ENCODE results near the gene BIRC6. TPM values are rescaled to one million over a fixed set of nuclear protein-coding genes. Genes with fewer than 3 reads are reported as not detected.

Gene BIRC6
- total RNA-seq, 4 donors from 2014 or later: 97.4 to 259 (median 164) TPM

DNA sequence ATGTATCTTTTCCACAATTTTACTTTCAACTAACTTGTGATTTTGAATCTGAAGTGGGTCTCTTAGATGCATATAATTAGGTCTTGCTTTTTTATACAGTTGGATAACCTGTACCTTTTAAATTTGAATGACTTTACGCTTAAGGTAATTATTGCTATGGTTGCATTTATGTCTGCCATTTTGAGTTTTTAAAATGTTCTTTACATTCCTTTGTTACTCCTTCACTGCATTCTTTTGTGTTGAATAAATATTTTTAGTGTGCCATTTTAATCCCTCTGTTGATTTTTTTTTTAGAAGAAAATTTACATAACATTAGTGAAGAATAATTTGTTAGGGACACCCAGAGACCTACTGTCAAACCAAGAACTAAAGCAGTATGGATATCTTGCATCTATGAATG lies 65.3 kb downstream of the BIRC6 start:
- H3K4me1 ChIP-seq: no peaks in the 10 kb centered on the region
- no peak for DNase-seq
- no peaks in the 10 kb centered on the region for H3K9me3 ChIP-seq
- no peak overlapping the region for H3K4me3 ChIP-seq
- H3K36me3 ChIP-seq: no peaks in the 10 kb centered on the region
- H3K27ac ChIP-seq: no peak overlapping the region
- intact Hi-C loops (cut with DNase I; ENCODE audit: low total_unique reads): no loop called here
- TF ChIP-seq, protein P1, sequence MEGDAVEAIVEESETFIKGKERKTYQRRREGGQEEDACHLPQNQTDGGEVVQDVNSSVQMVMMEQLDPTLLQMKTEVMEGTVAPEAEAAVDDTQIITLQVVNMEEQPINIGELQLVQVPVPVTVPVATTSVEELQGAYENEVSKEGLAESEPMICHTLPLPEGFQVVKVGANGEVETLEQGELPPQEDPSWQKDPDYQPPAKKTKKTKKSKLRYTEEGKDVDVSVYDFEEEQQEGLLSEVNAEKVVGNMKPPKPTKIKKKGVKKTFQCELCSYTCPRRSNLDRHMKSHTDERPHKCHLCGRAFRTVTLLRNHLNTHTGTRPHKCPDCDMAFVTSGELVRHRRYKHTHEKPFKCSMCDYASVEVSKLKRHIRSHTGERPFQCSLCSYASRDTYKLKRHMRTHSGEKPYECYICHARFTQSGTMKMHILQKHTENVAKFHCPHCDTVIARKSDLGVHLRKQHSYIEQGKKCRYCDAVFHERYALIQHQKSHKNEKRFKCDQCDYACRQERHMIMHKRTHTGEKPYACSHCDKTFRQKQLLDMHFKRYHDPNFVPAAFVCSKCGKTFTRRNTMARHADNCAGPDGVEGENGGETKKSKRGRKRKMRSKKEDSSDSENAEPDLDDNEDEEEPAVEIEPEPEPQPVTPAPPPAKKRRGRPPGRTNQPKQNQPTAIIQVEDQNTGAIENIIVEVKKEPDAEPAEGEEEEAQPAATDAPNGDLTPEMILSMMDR (IDR thresholded peaks at IDR 0.05): no peak
- no peak for TF ChIP-seq POLR2A (IDR thresholded peaks at IDR 0.05)
- H3K27me3 ChIP-seq: no peaks in the 10 kb centered on the region

GRCh38 chr2:32423536-32423935 lies 66.7 kb downstream of the BIRC6 start:
- H3K9me3 ChIP-seq: no peaks in the 10 kb centered on the region
- no peak for TF ChIP-seq POLR2A (IDR thresholded peaks at IDR 0.05)
- TF ChIP-seq, protein P1 (IDR thresholded peaks at IDR 0.05): no peak
- no peaks in the 10 kb centered on the region for H3K36me3 ChIP-seq
- DNase-seq: no peak
- no peaks in the 10 kb centered on the region for H3K27me3 ChIP-seq
- intact Hi-C loops (cut with DNase I; ENCODE audit: low total_unique reads): no loop called here
- no peaks in the 10 kb centered on the region for H3K4me1 ChIP-seq
- no peak overlapping the region for H3K4me3 ChIP-seq
- H3K27ac ChIP-seq: no peak overlapping the region

DNA sequence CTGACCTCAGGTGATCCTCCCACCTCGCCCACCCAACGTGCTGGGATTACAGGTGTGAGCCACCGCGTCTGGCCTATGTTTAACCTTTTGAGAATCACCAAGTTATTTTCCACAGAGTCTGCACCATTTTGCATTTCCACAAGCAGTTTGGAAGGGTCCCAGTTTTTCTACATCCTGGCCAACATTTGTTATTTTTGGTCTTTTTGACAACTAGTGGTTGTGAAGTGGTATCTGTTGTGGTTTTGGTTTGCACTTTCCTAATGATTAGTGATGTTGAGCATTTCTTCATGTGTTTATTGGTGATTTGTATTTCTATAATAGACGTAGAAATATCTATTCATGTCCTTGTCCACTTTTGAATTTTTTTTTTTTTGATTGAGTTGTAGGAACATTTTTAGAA lies 67.9 kb downstream of the BIRC6 start:
- Histone ChIP-seq H3K27ac (no peak overlapping the region), H3K4me3 (no peak overlapping the region), H3K36me3 (no peaks in the 10 kb centered on the region), H3K9me3 (no peaks in the 10 kb centered on the region), H3K4me1 (no peaks in the 10 kb centered on the region), H3K27me3 (no peaks in the 10 kb centered on the region)
- intact Hi-C loops (cut with DNase I; ENCODE audit: low total_unique reads): no loop called here
- TF ChIP-seq, protein P1 (IDR thresholded peaks at IDR 0.05): no peak
- no peak for TF ChIP-seq POLR2A (IDR thresholded peaks at IDR 0.05)
- no peak for DNase-seq

GRCh38 chr2:32425719-32426141 lies 68.9 kb downstream of the BIRC6 start:
- no peak for DNase-seq
- Histone ChIP-seq H3K4me3 (no peak overlapping the region), H3K36me3 (no peaks in the 10 kb centered on the region), H3K4me1 (no peaks in the 10 kb centered on the region), H3K27me3 (no peaks in the 10 kb centered on the region), H3K9me3 (no peaks in the 10 kb centered on the region), H3K27ac (no peak overlapping the region)
- intact Hi-C loops (cut with DNase I; ENCODE audit: low total_unique reads): no loop called here
- TF ChIP-seq, protein P1 (IDR thresholded peaks at IDR 0.05): no peak

DNA sequence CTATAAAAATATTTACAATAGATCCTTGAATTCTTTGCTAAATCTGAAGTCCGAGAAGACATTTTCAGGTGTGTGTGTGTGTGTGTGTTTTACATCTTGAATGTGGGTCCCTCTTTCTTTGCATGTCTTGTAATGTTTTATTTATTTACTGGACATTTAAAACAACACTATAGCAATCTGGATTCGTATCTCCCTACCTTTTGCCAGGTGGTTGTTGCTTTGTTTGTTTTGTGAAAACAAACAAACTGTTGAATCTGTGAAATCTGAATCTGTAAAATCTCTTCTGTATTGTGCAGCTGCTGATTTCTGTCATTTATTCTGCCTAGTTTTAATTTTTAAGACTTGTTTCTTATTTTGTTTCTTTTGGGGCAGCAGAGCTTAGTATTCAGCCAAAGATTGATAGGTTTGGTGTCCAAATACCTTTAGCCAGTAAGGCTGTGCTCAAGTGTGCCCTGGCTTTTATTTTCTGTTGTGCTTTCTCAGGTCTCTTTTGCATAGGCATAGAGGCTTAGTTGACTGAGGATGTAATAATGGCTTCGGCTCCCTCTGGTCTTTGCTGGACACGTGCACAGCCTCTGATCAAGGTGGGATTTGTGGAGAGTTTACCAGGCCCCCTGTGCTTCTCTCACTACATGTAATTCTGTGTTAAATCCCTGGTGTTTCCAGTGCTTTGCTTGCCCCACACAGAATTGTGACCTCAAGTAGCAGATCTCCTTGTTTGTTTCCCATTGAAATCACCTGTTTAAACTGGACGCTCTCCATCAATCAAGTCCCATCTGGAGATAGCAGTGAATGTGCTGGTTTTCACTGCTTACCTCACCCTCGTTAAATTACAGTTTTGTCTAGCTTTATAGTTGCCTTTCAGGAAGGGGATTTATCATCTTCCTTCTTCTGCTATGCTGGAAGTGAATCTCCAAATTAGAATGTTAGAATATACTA lies 71.1 kb downstream of the BIRC6 start:
- DNase-seq: no peak
- Histone ChIP-seq H3K4me3 (no peak overlapping the region), H3K27me3 (no peaks in the 10 kb centered on the region), H3K27ac (no peak overlapping the region), H3K36me3 (no peaks in the 10 kb centered on the region), H3K9me3 (no peaks in the 10 kb centered on the region), H3K4me1 (no peaks in the 10 kb centered on the region)
- intact Hi-C loops (cut with DNase I; ENCODE audit: low total_unique reads): no loop called here
- TF ChIP-seq, protein P1 (IDR thresholded peaks at IDR 0.05): no peak
- no peak for TF ChIP-seq POLR2A (IDR thresholded peaks at IDR 0.05)

All from uterus (tissue), 4 donors.